Activated CD4-positive, alpha-beta memory T cell treated with anti-CD3 and anti-CD28 coated beads for 36 hours (primary cell): Measurements from ENCODE around the gene CSTPP1. TPM values are rescaled to one million over a fixed set of nuclear protein-coding genes. Genes with fewer than 3 reads are reported as not detected.

Source experiments
- CTCF ChIA-PET: fragments of 350-600 bp; sonication (Branson Sonifier 250); formaldehyde crosslinking; loops from one replicate; lab custom pipeline; 2021; ENCODE audit warnings: antibody characterized with exemption, inconsistent platforms; lab: Charles Lee
- POLR2A ChIA-PET: fragments of 350-600 bp; sonication (Branson Sonifier 250); formaldehyde crosslinking; loops from one replicate; lab custom pipeline; 2021; ENCODE audit warnings: antibody characterized with exemption; lab: Charles Lee
- DNase-seq: peaks from one replicate; pipeline ENCODE4 v3.0.0-alpha.2; 2020
- H3K27ac Mint-ChIP-seq: one replicate; pipeline ENCODE4 v1.8.0; 2021; ENCODE audit warnings: mixed read lengths
- H3K27me3 Mint-ChIP-seq: one replicate; pipeline ENCODE4 v1.8.0; 2021; ENCODE audit warnings: mixed read lengths
- H3K36me3 Mint-ChIP-seq: one replicate; pipeline ENCODE4 v1.8.0; 2021; ENCODE audit warnings: mixed read lengths
- H3K4me1 Mint-ChIP-seq: one replicate; pipeline ENCODE4 v1.8.0; 2021; ENCODE audit warnings: low read depth, mixed read lengths
- H3K4me3 Mint-ChIP-seq: one replicate; pipeline ENCODE4 v1.8.0; 2021; ENCODE audit warnings: mild to moderate bottlenecking, mixed read lengths
- H3K9me3 Mint-ChIP-seq: one replicate; pipeline ENCODE4 v1.8.0; 2021; ENCODE audit warnings: mixed read lengths
- intact Hi-C: fragments of 100-400 bp; cut with micrococcal nuclease; formaldehyde crosslinking; loops from one replicate; pipeline ENCODE4 v1.15.1; 2023
- total RNA-seq, 2 experiments: library from RNA; stranded (reverse); gene quantifications; one replicate each; pipeline ENCODE4 v1.2.3, GENCODE V29; 2021

CSTPP1 gene
- total RNA-seq, 2 experiments from 2014 or later = 18.4 to 18.5 TPM

GRCh38 chr11:47136921-47137320 is 200.4 kb downstream of the CSTPP1 start:
- DNase-seq = no peak
- H3K4me1 Mint-ChIP-seq = no peaks in the 10 kb centered on the region
- no peaks in the 10 kb centered on the region for H3K9me3 Mint-ChIP-seq
- POLR2A ChIA-PET = no interaction called here
- H3K36me3 Mint-ChIP-seq = peaks cover 5% of the 10 kb centered on the region
- no peaks in the 10 kb centered on the region for H3K27me3 Mint-ChIP-seq
- H3K27ac Mint-ChIP-seq = no peak overlapping the region
- H3K4me3 Mint-ChIP-seq = no peak overlapping the region
- CTCF ChIA-PET = no interaction called here
- intact Hi-C loops = no loop called here

GRCh38 chr11:47137476-47137875 is 200.9 kb downstream of the CSTPP1 start:
- intact Hi-C loops = no loop called here
- Mint-ChIP-seq H3K36me3 (peaks cover 5% of the 10 kb centered on the region), H3K27ac (no peak overlapping the region), H3K27me3 (no peaks in the 10 kb centered on the region), H3K4me1 (no peaks in the 10 kb centered on the region), H3K9me3 (no peaks in the 10 kb centered on the region), H3K4me3 (no peak overlapping the region)
- no peak for DNase-seq
- POLR2A ChIA-PET = no interaction called here
- CTCF ChIA-PET = interaction anchor here (0.9 kb wide), 1 partner anchor 16 kb away, joined by 3 read pairs; no protein-coding TSS in a partner anchor

- Mint-ChIP-seq H3K36me3 (peaks cover 5% of the 10 kb centered on the region), H3K4me3 (no peak overlapping the region), H3K9me3 (no peaks in the 10 kb centered on the region), H3K27me3 (no peaks in the 10 kb centered on the region), H3K4me1 (no peaks in the 10 kb centered on the region), H3K27ac (no peak overlapping the region)
- intact Hi-C loops = no loop called here
- CTCF ChIA-PET = interaction anchor here (1.8 kb wide), 1 partner anchor 13 kb away, joined by 6 read pairs; no protein-coding TSS in a partner anchor
- POLR2A ChIA-PET = no interaction called here
- no peak for DNase-seq
Observed at GRCh38 chr11:47139878-47140277, 203.3 kb downstream of the CSTPP1 start.

DNA sequence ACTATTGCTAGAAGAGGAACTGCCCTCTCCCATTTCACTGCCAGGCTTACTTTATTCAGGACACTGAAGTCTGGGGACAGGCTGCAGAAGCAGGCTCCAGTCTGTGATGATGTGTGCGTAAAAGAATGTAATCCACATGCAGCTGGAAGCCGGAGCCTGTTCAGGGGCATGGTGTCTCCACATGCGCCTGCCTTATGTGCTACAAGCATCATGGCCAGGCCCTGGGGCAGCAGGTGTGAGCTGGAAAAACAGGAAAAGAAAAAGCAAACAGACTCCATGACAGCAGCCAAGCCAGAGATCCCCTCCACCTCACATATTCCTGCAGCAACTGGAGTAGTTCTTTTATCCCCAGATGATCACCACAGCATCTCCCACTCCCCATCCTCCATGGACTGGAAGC is 206.8 kb downstream of the CSTPP1 start:
- peaks cover 2% of the 10 kb centered on the region for H3K36me3 Mint-ChIP-seq
- no peak for DNase-seq
- ChIA-PET POLR2A (no interaction called here), CTCF (interaction anchor here (2.8 kb wide), 1 partner anchor 9 kb away, joined by 15 read pairs; no protein-coding TSS in a partner anchor)
- no peaks in the 10 kb centered on the region for H3K27me3 Mint-ChIP-seq
- H3K4me3 Mint-ChIP-seq = no peak overlapping the region
- no peak overlapping the region for H3K27ac Mint-ChIP-seq
- H3K4me1 Mint-ChIP-seq = no peaks in the 10 kb centered on the region
- H3K9me3 Mint-ChIP-seq = no peaks in the 10 kb centered on the region
- intact Hi-C loops = no loop called here

- H3K36me3 Mint-ChIP-seq = no peaks in the 10 kb centered on the region
- H3K4me3 Mint-ChIP-seq = no peak overlapping the region
- no peak for DNase-seq
- H3K9me3 Mint-ChIP-seq = no peaks in the 10 kb centered on the region
- no peaks in the 10 kb centered on the region for H3K4me1 Mint-ChIP-seq
- ChIA-PET CTCF (no interaction called here), POLR2A (no interaction called here)
- H3K27me3 Mint-ChIP-seq = no peaks in the 10 kb centered on the region
- intact Hi-C loops = no loop called here
- no peak overlapping the region for H3K27ac Mint-ChIP-seq
Observed at GRCh38 chr11:47144541-47144940, 208.0 kb downstream of the CSTPP1 start.

DNA sequence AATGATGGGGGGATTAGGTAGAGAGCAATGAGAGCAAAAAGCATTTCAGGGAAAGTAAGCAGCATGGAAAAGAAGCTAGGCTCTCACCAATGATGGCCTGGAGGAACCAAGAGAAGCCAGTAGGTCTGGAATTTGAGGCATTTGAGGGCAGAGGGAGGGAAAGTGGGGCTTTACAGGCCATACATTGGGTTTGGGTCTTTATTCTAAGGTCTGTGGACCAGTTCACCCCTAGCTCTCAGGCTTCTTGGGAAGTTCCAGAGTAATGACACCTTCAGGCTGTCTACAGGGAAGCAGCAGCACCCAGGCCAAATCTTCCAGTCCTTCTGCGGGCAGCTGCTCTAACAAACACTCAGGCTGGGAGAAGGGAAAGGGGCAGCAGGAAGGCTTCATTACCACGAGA is 210.7 kb downstream of the CSTPP1 start:
- no peak for DNase-seq
- no peaks in the 10 kb centered on the region for H3K27me3 Mint-ChIP-seq
- H3K4me1 Mint-ChIP-seq = no peaks in the 10 kb centered on the region
- H3K9me3 Mint-ChIP-seq = no peaks in the 10 kb centered on the region
- intact Hi-C loops = no loop called here
- ChIA-PET CTCF (interaction anchor here (1.2 to 1.6 kb wide), 2 partner anchors 14 to 234 kb away, joined by 3 to 7 read pairs; no protein-coding TSS in a partner anchor), POLR2A (no interaction called here)
- no peak overlapping the region for H3K27ac Mint-ChIP-seq
- no peaks in the 10 kb centered on the region for H3K36me3 Mint-ChIP-seq
- no peak overlapping the region for H3K4me3 Mint-ChIP-seq

- H3K36me3 Mint-ChIP-seq = no peaks in the 10 kb centered on the region
- no peaks in the 10 kb centered on the region for H3K9me3 Mint-ChIP-seq
- intact Hi-C loops = no loop called here
- no peak for DNase-seq
- ChIA-PET POLR2A (no interaction called here), CTCF (interaction anchor here (1.2 to 1.6 kb wide), 2 partner anchors 13 to 235 kb away, joined by 3 to 7 read pairs; no protein-coding TSS in a partner anchor)
- H3K4me3 Mint-ChIP-seq = no peak overlapping the region
- H3K4me1 Mint-ChIP-seq = no peaks in the 10 kb centered on the region
- no peaks in the 10 kb centered on the region for H3K27me3 Mint-ChIP-seq
- no peak overlapping the region for H3K27ac Mint-ChIP-seq
Observed at GRCh38 chr11:47147681-47148080, 211.1 kb downstream of the CSTPP1 start.

- ChIA-PET POLR2A (no interaction called here), CTCF (no interaction called here)
- H3K4me1 Mint-ChIP-seq = peaks cover 4% of the 10 kb centered on the region
- H3K4me3 Mint-ChIP-seq = no peak overlapping the region
- H3K9me3 Mint-ChIP-seq = no peaks in the 10 kb centered on the region
- no peaks in the 10 kb centered on the region for H3K27me3 Mint-ChIP-seq
- no peaks in the 10 kb centered on the region for H3K36me3 Mint-ChIP-seq
- intact Hi-C loops = no loop called here
- H3K27ac Mint-ChIP-seq = no peak overlapping the region
- DNase-seq = no peak
Observed at GRCh38 chr11:47148270-47148669, 211.7 kb downstream of the CSTPP1 start.

GRCh38 chr11:47148903-47149531 is 212.5 kb downstream of the CSTPP1 start:
- no peaks in the 10 kb centered on the region for H3K36me3 Mint-ChIP-seq
- ChIA-PET POLR2A (no interaction called here), CTCF (no interaction called here)
- no peak overlapping the region for H3K4me3 Mint-ChIP-seq
- H3K27me3 Mint-ChIP-seq = no peaks in the 10 kb centered on the region
- peaks cover 9% of the 10 kb centered on the region for H3K4me1 Mint-ChIP-seq
- intact Hi-C loops = no loop called here
- no peak overlapping the region for H3K27ac Mint-ChIP-seq
- no peak for DNase-seq
- no peaks in the 10 kb centered on the region for H3K9me3 Mint-ChIP-seq

DNA sequence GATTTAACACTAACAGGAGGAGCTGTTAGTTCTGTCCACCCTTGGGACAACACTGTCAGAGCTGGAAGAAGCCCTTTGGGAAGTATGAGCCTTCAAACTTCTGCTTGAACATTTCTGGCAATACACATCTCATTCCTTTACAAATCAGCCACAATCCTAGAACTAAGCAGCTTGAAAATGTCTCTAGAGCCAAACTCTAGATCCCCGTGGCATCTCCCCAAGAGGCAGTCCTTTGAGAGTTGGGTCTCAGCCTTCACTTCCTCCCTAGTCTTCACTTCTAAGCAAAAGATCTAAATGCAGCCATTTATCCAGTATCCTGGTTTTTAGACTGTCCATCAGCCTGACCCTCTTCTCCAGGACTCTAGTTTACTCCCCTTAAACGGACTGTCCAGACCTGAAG is 213.2 kb downstream of the CSTPP1 start:
- ChIA-PET CTCF (no interaction called here), POLR2A (no interaction called here)

GRCh38 chr11:47152126-47152952 is 215.8 kb downstream of the CSTPP1 start:
- H3K4me1 Mint-ChIP-seq = peaks cover 26% of the 10 kb centered on the region
- intact Hi-C loops = no loop called here
- no peaks in the 10 kb centered on the region for H3K36me3 Mint-ChIP-seq
- POLR2A ChIA-PET = interaction anchor here (1.3 kb wide), 1 partner anchor 236 kb away, joined by 3 read pairs; no protein-coding TSS in a partner anchor
- CTCF ChIA-PET = interaction anchor here (0.9 to 3.9 kb wide), 38 partner anchors 9 to 276 kb away, joined by 3 to 44 read pairs (median 6); partner anchors contain the start of genes ARFGAP2, CSTPP1 and LRP4
- H3K27ac Mint-ChIP-seq = no peak overlapping the region
- no peak for DNase-seq
- H3K4me3 Mint-ChIP-seq = no peak overlapping the region
- H3K27me3 Mint-ChIP-seq = no peaks in the 10 kb centered on the region
- H3K9me3 Mint-ChIP-seq = no peaks in the 10 kb centered on the region

More for the DNA sequence above, 213.2 kb downstream of the CSTPP1 start:
- intact Hi-C loops = no loop called here
- no peak for DNase-seq
- peaks cover 16% of the 10 kb centered on the region for H3K4me1 Mint-ChIP-seq
- no peaks in the 10 kb centered on the region for H3K9me3 Mint-ChIP-seq
- H3K36me3 Mint-ChIP-seq = no peaks in the 10 kb centered on the region
- H3K27ac Mint-ChIP-seq = no peak overlapping the region
- H3K4me3 Mint-ChIP-seq = no peak overlapping the region
- no peaks in the 10 kb centered on the region for H3K27me3 Mint-ChIP-seq
